ENCODE results near the gene ZBTB21.
"Not testable (repeated sequence)": the region's sequence is repeated elsewhere in the genome, so short reads cannot be mapped to it uniquely, and the experiment has no call there.

The ZBTB21 gene

GRCh38 chr21:42017022-42017421, 6.9 kb upstream of the ZBTB21 start:
- no peak for DNase-seq

GRCh38 chr21:42016364-42016985, 6.3 kb upstream of the ZBTB21 start:
- DNase-seq: no peak

- no peak for DNase-seq
These were observed 3.8 kb upstream of the ZBTB21 start for GRCh38 chr21:42013931-42014330.

GRCh38 chr21:42013376-42013775, 3.2 kb upstream of the ZBTB21 start:
- no peak for DNase-seq

GRCh38 chr21:42012763-42013329, 2.7 kb upstream of the ZBTB21 start:
- no peak for DNase-seq

- DNase-seq: peak; percentile 70
These were observed 2.2 kb upstream of the ZBTB21 start for GRCh38 chr21:42012344-42012743.

- DNase-seq: peak; percentile 44
These were observed 641 bp upstream of the ZBTB21 start for GRCh38 chr21:42010507-42011495.

GRCh38 chr21:42009018-42009830, 936 bp downstream of the ZBTB21 start:
- DNase-seq: peak; percentile 72

- DNase-seq: no peak
These were observed 2.7 kb downstream of the ZBTB21 start for GRCh38 chr21:42007356-42007940.

- DNase-seq: no peak
These were observed 3.4 kb downstream of the ZBTB21 start for GRCh38 chr21:42006765-42007164.

- no peak for DNase-seq
These were observed 5.6 kb downstream of the ZBTB21 start for GRCh38 chr21:42004406-42005199.

- no peak for DNase-seq
These were observed 7.1 kb downstream of the ZBTB21 start for GRCh38 chr21:42003051-42003461.

- no peak for DNase-seq
These were observed 7.7 kb downstream of the ZBTB21 start for GRCh38 chr21:42002421-42002958.

GRCh38 chr21:42001781-42002180, 8.4 kb downstream of the ZBTB21 start:
- DNase-seq: no peak

- DNase-seq: no peak
These were observed 9.3 kb downstream of the ZBTB21 start for GRCh38 chr21:42000908-42001307.

- DNase-seq: no peak
These were observed 12.5 kb downstream of the ZBTB21 start for GRCh38 chr21:41997657-41998056.

GRCh38 chr21:41995577-41995976, 14.6 kb downstream of the ZBTB21 start:
- DNase-seq: no peak

GRCh38 chr21:41994613-41995012, 15.5 kb downstream of the ZBTB21 start:
- not testable (repeated sequence) for DNase-seq

- no peak for DNase-seq
These were observed 16.4 kb downstream of the ZBTB21 start for GRCh38 chr21:41993744-41994143.

GRCh38 chr21:41992576-41992975, 17.6 kb downstream of the ZBTB21 start:
- no peak for DNase-seq

- no peak for DNase-seq
These were observed 18.5 kb downstream of the ZBTB21 start for GRCh38 chr21:41991659-41992058.

Data from right hindlimb (tissue), 1 donor.